ENCODE measurements around the gene TMEM167B.

Gene TMEM167B

DNA sequence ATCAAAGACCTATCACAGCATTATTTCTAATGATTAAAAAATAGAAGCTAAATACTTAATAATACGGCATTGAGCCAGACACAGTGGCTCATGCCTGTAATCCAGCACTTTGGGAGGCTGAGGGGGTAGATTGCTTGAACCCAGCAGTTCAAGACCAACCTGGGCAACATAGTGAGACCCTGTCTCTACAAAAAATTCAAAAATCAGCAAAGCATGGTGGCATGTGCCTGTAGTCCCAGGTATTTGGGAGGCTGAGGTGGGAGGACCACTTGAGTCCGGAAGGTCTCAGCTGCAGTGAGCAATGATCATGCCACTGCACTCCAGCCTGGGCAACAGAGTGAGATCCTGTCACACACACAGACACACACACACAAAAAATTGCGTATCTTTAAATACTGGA is 25.4 kb upstream of the TMEM167B start:
- no peak for DNase-seq (ENCODE audit: low read depth, low spot score)
- no peaks in the 10 kb centered on the region for H3K9me3 ChIP-seq (ENCODE audit: insufficient read depth, low read length)
- peaks cover 59% of the 10 kb centered on the region for H3K36me3 ChIP-seq (ENCODE audit: insufficient read depth, insufficient read length, low read length)
- no peak overlapping the region for H3K4me3 ChIP-seq (ENCODE audit: insufficient read length, low read depth)
- H3K9ac ChIP-seq (ENCODE audit: insufficient read length, low read depth) = no peak overlapping the region
- H3K27me3 ChIP-seq (ENCODE audit: insufficient read depth, insufficient read length) = no peaks in the 10 kb centered on the region
- TF ChIP-seq ZNF274 (IDR thresholded peaks at IDR 0.05; ENCODE audit: low read depth, low read length) (no peak), SUZ12 (IDR thresholded peaks at IDR 0.05; ENCODE audit: extremely low read depth, insufficient read depth, insufficient read length) (no peak), YY1 (IDR thresholded peaks at IDR 0.05; ENCODE audit: insufficient read depth, insufficient read length) (no peak)
- H3K4me1 ChIP-seq (ENCODE audit: insufficient read depth, insufficient read length) = peaks cover 2% of the 10 kb centered on the region

DNA sequence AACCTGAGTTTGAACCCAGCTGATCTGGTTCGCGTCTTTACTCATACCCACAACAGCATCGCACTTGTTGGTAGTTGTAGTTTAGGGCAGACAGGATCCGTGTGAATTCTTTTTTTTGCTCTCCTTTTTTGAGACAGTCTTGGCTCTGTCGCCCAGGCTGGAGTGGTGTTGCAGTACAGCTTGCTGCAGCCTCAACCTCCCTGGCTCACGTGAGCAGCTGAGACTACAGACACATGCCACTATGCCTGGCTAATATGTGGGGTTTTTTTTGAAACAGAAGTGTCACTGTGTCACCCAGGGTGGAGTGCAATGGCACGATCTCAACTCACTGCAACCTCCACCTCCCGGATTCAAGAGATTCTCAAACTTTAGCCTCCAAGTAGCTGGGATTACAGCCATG is 22.7 kb upstream of the TMEM167B start:
- peaks cover 2% of the 10 kb centered on the region for H3K4me1 ChIP-seq (ENCODE audit: insufficient read depth, insufficient read length)
- no peak for TF ChIP-seq ZNF274 (IDR thresholded peaks at IDR 0.05; ENCODE audit: low read depth, low read length)
- no peak for TF ChIP-seq SUZ12 (IDR thresholded peaks at IDR 0.05; ENCODE audit: extremely low read depth, insufficient read depth, insufficient read length)
- TF ChIP-seq YY1 (IDR thresholded peaks at IDR 0.05; ENCODE audit: insufficient read depth, insufficient read length) = no peak
- peaks cover 75% of the 10 kb centered on the region for H3K36me3 ChIP-seq (ENCODE audit: insufficient read depth, insufficient read length, low read length)
- no peak overlapping the region for H3K4me3 ChIP-seq (ENCODE audit: insufficient read length, low read depth)
- no peaks in the 10 kb centered on the region; the same call in 1 of the 2 replicates for H3K9me3 ChIP-seq (ENCODE audit: insufficient read depth, low read length)
- H3K27me3 ChIP-seq (ENCODE audit: insufficient read depth, insufficient read length) = no peaks in the 10 kb centered on the region
- no peak for DNase-seq (ENCODE audit: low read depth, low spot score)
- no peak overlapping the region for H3K9ac ChIP-seq (ENCODE audit: insufficient read length, low read depth)

DNA sequence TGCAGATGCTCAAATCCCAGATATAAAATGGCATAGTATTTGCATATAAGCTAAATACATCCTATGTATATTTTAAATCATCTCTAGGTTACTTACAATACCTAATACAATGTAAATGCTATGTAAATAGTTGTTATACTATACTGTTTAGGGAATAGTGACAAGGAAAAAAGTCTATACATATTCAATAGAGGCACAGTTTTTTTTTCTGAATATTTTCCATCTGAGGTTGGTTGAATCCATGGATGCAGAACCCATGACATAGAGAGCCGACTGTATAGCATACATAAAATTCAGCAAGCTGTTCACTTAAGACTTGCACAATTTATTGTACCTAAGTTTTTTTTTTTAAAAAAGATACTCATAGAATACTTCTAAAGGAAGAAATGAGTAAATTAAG is 21.3 kb upstream of the TMEM167B start:
- Histone ChIP-seq H3K36me3 (ENCODE audit: insufficient read depth, insufficient read length, low read length) (peaks cover 78% of the 10 kb centered on the region), H3K9me3 (ENCODE audit: insufficient read depth, low read length) (peaks cover 6% of the 10 kb centered on the region; the same call in 1 of the 2 replicates), H3K4me1 (ENCODE audit: insufficient read depth, insufficient read length) (peaks cover 2% of the 10 kb centered on the region), H3K9ac (ENCODE audit: insufficient read length, low read depth) (no peak overlapping the region), H3K27me3 (ENCODE audit: insufficient read depth, insufficient read length) (no peaks in the 10 kb centered on the region), H3K4me3 (ENCODE audit: insufficient read length, low read depth) (no peak overlapping the region)
- DNase-seq (ENCODE audit: low read depth, low spot score) = no peak
- TF ChIP-seq YY1 (IDR thresholded peaks at IDR 0.05; ENCODE audit: insufficient read depth, insufficient read length) = no peak
- TF ChIP-seq ZNF274 (IDR thresholded peaks at IDR 0.05; ENCODE audit: low read depth, low read length) = no peak
- TF ChIP-seq SUZ12 (IDR thresholded peaks at IDR 0.05; ENCODE audit: extremely low read depth, insufficient read depth, insufficient read length) = no peak

DNA sequence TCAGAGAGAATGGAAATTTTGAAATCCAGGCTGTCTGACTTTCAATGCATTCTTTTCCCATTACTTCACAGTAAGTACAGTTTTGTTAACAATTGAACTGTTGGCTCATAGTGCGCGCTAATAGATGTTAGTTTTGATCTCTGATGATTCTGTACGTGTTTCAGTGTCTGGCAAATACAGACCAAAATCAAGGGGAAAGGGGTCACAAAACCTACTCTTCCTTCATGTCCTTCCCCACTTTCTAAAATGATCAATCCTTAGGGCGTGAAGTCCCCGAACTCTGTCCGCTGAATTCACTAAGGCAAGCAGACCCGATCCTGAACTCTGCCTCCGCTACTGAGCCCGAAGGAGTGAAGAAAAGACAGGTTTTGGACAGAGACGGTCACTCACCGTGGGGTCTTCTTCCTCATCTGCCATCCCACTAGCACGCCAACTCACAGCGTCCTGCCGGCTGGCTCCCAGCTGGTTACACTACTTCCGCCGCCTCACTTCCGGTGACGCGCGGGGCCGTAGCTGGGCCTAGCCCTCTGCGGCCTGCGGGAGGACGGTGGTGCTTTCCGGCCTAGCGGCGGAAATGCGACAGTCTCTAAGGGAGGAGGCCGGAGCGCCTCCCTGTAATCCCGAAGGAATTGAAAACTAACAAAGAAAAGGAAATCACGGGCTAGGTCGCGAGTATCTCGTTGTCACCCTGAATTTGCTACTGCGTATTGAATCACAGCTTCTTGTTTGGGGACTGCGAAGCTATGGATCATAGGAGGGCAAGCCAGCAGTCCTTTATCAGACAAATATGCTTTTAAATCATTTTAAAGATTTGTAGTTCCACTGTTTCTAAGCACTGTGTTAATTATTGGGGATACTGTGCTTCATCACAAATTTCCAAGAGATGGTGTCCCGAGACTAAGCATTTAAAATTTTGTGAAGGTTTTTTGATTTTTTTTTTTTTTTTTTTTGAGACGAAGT is 14.8 kb upstream of the TMEM167B start, which contains the start of gene TAF13:
TAF13 (minus strand) TSS at position 473 of the 960 bp plus-strand sequence; CDS start at position 417, 56 bp downstream.
- Histone ChIP-seq H3K9me3 (ENCODE audit: insufficient read depth, low read length) (peaks cover 6% of the 10 kb centered on the region; the same call in 1 of the 2 replicates), H3K27me3 (ENCODE audit: insufficient read depth, insufficient read length) (no peaks in the 10 kb centered on the region), H3K4me3 (ENCODE audit: insufficient read length, low read depth) (peak within 1 kb of the TSS; percentile 90), H3K9ac (ENCODE audit: insufficient read length, low read depth) (peak within 1 kb of the TSS; percentile 97), H3K36me3 (ENCODE audit: insufficient read depth, insufficient read length, low read length) (peaks cover 29% of the 10 kb centered on the region), H3K4me1 (ENCODE audit: insufficient read depth, insufficient read length) (no peaks in the 10 kb centered on the region)
- TF ChIP-seq SUZ12 (IDR thresholded peaks at IDR 0.05; ENCODE audit: extremely low read depth, insufficient read depth, insufficient read length) (no peak), ZNF274 (IDR thresholded peaks at IDR 0.05; ENCODE audit: low read depth, low read length) (no peak), YY1 (IDR thresholded peaks at IDR 0.05; ENCODE audit: insufficient read depth, insufficient read length) (no peak)
- DNase-seq (ENCODE audit: low read depth, low spot score) = peak; percentile 94

DNA sequence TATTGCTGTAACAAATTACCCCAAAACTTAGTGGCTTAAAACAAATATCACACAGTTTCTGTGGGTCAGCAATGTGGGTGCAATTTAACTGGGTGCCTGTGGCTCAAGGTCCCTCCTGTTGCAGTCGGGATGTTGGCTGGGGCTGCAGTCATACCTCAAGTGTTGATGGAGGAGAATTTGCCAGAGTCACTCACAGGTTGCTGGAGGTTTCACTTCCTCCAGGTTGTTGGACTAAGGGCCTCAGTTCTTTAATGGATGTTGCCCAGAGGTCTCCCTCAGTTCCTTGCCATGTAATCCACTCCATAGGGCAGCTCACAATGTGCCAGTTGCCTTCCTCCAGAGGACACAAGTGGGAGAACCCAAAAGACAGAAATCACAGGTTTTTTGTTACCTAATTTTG is 12.2 kb upstream of the TMEM167B start:
- peaks cover 10% of the 10 kb centered on the region for H3K36me3 ChIP-seq (ENCODE audit: insufficient read depth, insufficient read length, low read length)

DNA sequence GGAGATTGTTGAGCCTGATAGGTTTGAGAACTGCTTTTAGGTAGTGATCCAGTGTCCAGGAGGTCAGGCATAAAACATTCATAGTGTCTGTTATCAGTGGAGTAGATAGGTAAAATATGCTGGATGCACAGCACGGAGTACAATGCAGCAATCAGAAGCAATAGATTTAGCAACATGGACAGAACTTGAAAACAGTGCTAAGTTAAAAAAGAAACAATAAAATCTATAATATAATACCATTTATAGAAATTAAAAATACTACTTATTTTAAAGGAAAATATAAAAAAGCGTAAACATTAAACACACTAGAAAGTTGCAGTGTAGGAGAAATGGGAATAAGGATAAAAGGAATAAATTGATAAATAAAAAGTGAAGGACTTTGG is 11.3 kb upstream of the TMEM167B start:
- H3K9ac ChIP-seq (ENCODE audit: insufficient read length, low read depth) = no peak overlapping the region
- H3K4me1 ChIP-seq (ENCODE audit: insufficient read depth, insufficient read length) = no peaks in the 10 kb centered on the region
- TF ChIP-seq SUZ12 (IDR thresholded peaks at IDR 0.05; ENCODE audit: extremely low read depth, insufficient read depth, insufficient read length) (no peak), ZNF274 (IDR thresholded peaks at IDR 0.05; ENCODE audit: low read depth, low read length) (no peak), YY1 (IDR thresholded peaks at IDR 0.05; ENCODE audit: insufficient read depth, insufficient read length) (no peak)
- no peaks in the 10 kb centered on the region for H3K9me3 ChIP-seq (ENCODE audit: insufficient read depth, low read length)
- H3K27me3 ChIP-seq (ENCODE audit: insufficient read depth, insufficient read length) = no peaks in the 10 kb centered on the region
- peaks cover 3% of the 10 kb centered on the region for H3K36me3 ChIP-seq (ENCODE audit: insufficient read depth, insufficient read length, low read length)
- no peak overlapping the region for H3K4me3 ChIP-seq (ENCODE audit: insufficient read length, low read depth)
- no peak for DNase-seq (ENCODE audit: low read depth, low spot score)

More for the DNA sequence above, 12.2 kb upstream of the TMEM167B start:
- no peak for TF ChIP-seq SUZ12 (IDR thresholded peaks at IDR 0.05; ENCODE audit: extremely low read depth, insufficient read depth, insufficient read length)
- no peak for TF ChIP-seq YY1 (IDR thresholded peaks at IDR 0.05; ENCODE audit: insufficient read depth, insufficient read length)
- TF ChIP-seq ZNF274 (IDR thresholded peaks at IDR 0.05; ENCODE audit: low read depth, low read length) = no peak
- H3K4me1 ChIP-seq (ENCODE audit: insufficient read depth, insufficient read length) = no peaks in the 10 kb centered on the region
- H3K9me3 ChIP-seq (ENCODE audit: insufficient read depth, low read length) = peaks cover 6% of the 10 kb centered on the region; the same call in 1 of the 2 replicates
- H3K4me3 ChIP-seq (ENCODE audit: insufficient read length, low read depth) = no peak overlapping the region
- no peaks in the 10 kb centered on the region for H3K27me3 ChIP-seq (ENCODE audit: insufficient read depth, insufficient read length)
- no peak overlapping the region for H3K9ac ChIP-seq (ENCODE audit: insufficient read length, low read depth)
- no peak for DNase-seq (ENCODE audit: low read depth, low spot score)

DNA sequence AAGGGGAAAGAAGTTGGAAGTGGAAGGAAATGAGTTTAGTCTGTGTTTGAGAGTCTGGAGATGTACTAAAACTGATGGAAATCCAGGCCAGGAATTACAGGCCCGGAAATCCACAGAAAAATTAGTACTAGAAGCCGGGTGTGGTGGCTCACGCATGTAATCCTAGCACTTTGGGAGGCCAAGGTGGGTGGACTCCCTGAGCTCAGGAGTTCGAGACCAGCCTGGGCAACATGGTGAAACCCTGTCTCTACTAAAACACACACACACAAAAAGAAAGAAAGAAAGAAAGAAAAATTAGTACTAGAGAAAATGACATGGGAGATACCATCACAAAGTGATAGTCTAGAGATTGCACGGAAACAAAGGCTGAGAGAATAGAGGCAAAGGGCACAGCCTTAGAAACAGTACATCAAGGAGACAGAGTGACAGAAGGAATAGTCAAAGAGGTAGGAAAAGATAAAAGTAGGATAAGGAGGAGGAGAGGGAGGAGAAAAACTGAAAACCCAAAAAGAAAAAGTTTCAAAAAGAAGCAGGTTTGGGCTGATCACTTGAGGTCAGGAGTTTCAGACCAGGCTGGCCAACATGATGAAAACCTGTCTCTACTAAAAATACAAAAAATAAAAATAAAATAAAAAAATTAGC is 10.0 kb upstream of the TMEM167B start:
- no peak overlapping the region for H3K4me3 ChIP-seq (ENCODE audit: insufficient read length, low read depth)
- no peak overlapping the region for H3K9ac ChIP-seq (ENCODE audit: insufficient read length, low read depth)
- H3K9me3 ChIP-seq (ENCODE audit: insufficient read depth, low read length) = no peaks in the 10 kb centered on the region
- no peak for DNase-seq (ENCODE audit: low read depth, low spot score)
- no peaks in the 10 kb centered on the region for H3K4me1 ChIP-seq (ENCODE audit: insufficient read depth, insufficient read length)
- H3K27me3 ChIP-seq (ENCODE audit: insufficient read depth, insufficient read length) = no peaks in the 10 kb centered on the region
- TF ChIP-seq ZNF274 (IDR thresholded peaks at IDR 0.05; ENCODE audit: low read depth, low read length) = no peak
- no peak for TF ChIP-seq SUZ12 (IDR thresholded peaks at IDR 0.05; ENCODE audit: extremely low read depth, insufficient read depth, insufficient read length)
- no peak for TF ChIP-seq YY1 (IDR thresholded peaks at IDR 0.05; ENCODE audit: insufficient read depth, insufficient read length)
- H3K36me3 ChIP-seq (ENCODE audit: insufficient read depth, insufficient read length, low read length) = no peaks in the 10 kb centered on the region
